CD8-positive, alpha-beta memory T cell (primary cell): Measurements from ENCODE around the gene TUBG1. TPM values are rescaled to one million over a fixed set of nuclear protein-coding genes. Genes with fewer than 3 reads are reported as not detected.

ENCODE experiments used
- CTCF ChIA-PET: fragments of 350-600 bp; sonication (Branson Sonifier 250); formaldehyde crosslinking; loops from one replicate; lab custom pipeline; 2021; ENCODE audit warnings: antibody characterized with exemption; lab: Charles Lee
- POLR2A ChIA-PET: fragments of 350-600 bp; sonication (Branson Sonifier 250); formaldehyde crosslinking; loops from one replicate; lab custom pipeline; 2021; ENCODE audit warnings: antibody characterized with exemption; lab: Charles Lee
- DNase-seq, 5 donors: peaks; one replicate each; pipeline versions ENCODE4 v3.0.0 to v3.0.0-alpha.2; 2020 to 2022; ENCODE audit warnings: mixed read lengths in 1 of 5
- H3K27ac ChIP-seq: one replicate; pipeline ENCODE4 v1.7.0; 2013; ENCODE audit warnings: low read depth, mild to moderate bottlenecking, low read length, moderate library complexity
- H3K27me3 ChIP-seq: 2 replicates; pipeline ENCODE4 v1.7.0; 2013; ENCODE audit warnings: low read length, mild to moderate bottlenecking; ENCODE audit not compliant: insufficient read depth, poor library complexity, severe bottlenecking
- H3K36me3 ChIP-seq: 2 replicates; pipeline ENCODE4 v1.7.0; 2013; ENCODE audit warnings: mild to moderate bottlenecking, low read length, moderate library complexity; ENCODE audit not compliant: insufficient read depth
- H3K4me1 ChIP-seq: 2 replicates; pipeline ENCODE4 v1.7.0; 2013; ENCODE audit warnings: mild to moderate bottlenecking, low read length, moderate library complexity; ENCODE audit not compliant: insufficient read depth
- H3K4me3 ChIP-seq: 2 replicates; pipeline ENCODE4 v1.7.0; 2013; ENCODE audit warnings: mild to moderate bottlenecking, low read length
- H3K9me3 ChIP-seq: 2 replicates; pipeline ENCODE4 v1.7.0; 2013; ENCODE audit warnings: mild to moderate bottlenecking, low read length
- H3K27ac Mint-ChIP-seq, 8 donors: one replicate each; pipeline ENCODE4 v1.8.0; 2020 to 2021; ENCODE audit warnings: mixed read lengths in 8 of 8, mild to moderate bottlenecking in 6 of 8, inconsistent platforms in 3 of 8, moderate library complexity in 3 of 8
- H3K27me3 Mint-ChIP-seq, 2 donors: one replicate each; pipeline ENCODE4 v1.8.0; 2020 to 2021; ENCODE audit warnings: mixed read lengths in 2 of 2, mild to moderate bottlenecking in 1 of 2, moderate library complexity in 1 of 2
- H3K36me3 Mint-ChIP-seq, 3 donors: one replicate each; pipeline ENCODE4 v1.8.0; 2020 to 2021; ENCODE audit warnings: mixed read lengths in 3 of 3, inconsistent platforms in 1 of 3, mild to moderate bottlenecking in 1 of 3
- H3K4me1 Mint-ChIP-seq, 3 donors: one replicate each; pipeline ENCODE4 v1.8.0; 2020 to 2021; ENCODE audit warnings: mixed read lengths in 3 of 3, inconsistent platforms in 1 of 3, mild to moderate bottlenecking in 1 of 3
- H3K4me3 Mint-ChIP-seq, 7 donors: one replicate each; pipeline ENCODE4 v1.8.0; 2020 to 2021; ENCODE audit warnings: mixed read lengths in 7 of 7, mild to moderate bottlenecking in 6 of 7, moderate library complexity in 4 of 7, inconsistent platforms in 2 of 7
- H3K9me3 Mint-ChIP-seq, 5 donors: one replicate each; pipeline ENCODE4 v1.8.0; 2020 to 2022; ENCODE audit warnings: mixed read lengths in 5 of 5, mild to moderate bottlenecking in 3 of 5, moderate library complexity in 2 of 5, inconsistent platforms in 1 of 5
- polyA plus RNA-seq: library from polyadenylated mRNA; unstranded; fragments of 300-500 nt; fragmentation: Illumina TruSeq; gene quantifications from one replicate; pipeline ENCODE4 v1.2.3, GENCODE V29; 2021
- total RNA-seq, 2 experiments: library from RNA; stranded (reverse); gene quantifications; one replicate each; pipeline ENCODE4 v1.2.3, GENCODE V29; 2021

The TUBG1 gene
- total and polyA plus RNA-seq, 3 experiments from 2014 or later: 11.1 to 119 (median 112) TPM

DNA sequence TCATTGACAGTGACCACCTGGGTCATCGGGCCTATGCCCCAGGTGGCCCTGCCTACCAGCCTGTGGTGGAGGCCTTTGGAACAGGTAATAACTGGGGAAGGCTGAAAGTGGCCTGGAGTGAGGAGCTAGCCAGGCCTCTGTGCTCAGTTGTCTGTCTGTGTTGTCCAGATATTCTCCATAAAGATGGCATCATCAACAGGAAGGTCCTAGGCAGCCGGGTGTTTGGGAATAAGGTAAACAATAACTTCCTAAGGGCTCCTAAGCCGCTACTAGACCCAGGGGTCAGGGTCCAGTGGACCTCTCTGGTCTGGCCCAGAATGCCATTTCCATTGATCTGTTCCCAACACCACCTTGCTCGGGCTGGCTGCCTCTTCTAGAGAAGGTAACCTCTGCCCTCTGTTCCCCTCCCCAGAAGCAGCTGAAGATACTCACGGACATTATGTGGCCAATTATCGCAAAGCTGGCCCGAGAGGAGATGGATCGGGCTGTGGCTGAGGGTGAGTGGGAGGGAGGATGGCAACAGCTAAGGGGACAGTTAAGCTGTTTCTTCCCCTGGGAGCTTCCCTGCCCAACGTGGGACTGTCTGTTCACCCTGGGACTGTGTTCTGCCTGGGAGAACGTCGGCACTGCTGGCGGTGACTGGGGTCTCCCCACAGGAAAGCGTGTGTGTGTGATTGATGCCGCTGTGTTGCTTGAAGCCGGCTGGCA, 44.5 kb upstream of the TUBG1 start:
- H3K36me3 Mint-ChIP-seq: peaks cover 0 to 56% (median 6%) of the 10 kb centered on the region in 3 donors
- POLR2A ChIA-PET: interaction anchor here (0.9 to 1.0 kb wide), 2 partner anchors 13 to 22 kb away, joined by 3 read pairs; no protein-coding TSS in a partner anchor
- H3K4me1 Mint-ChIP-seq: peaks cover 38 to 65% (median 47%) of the 10 kb centered on the region in 3 donors
- H3K4me3 Mint-ChIP-seq: peak overlapping the region in 6 of 7 donors; percentile 36 to 82 (median 60)
- Histone ChIP-seq H3K27ac (no peak overlapping the region), H3K36me3 (peaks cover 20% of the 10 kb centered on the region), H3K27me3 (no peaks in the 10 kb centered on the region), H3K9me3 (no peaks in the 10 kb centered on the region), H3K4me3 (no peak overlapping the region), H3K4me1 (peaks cover 52% of the 10 kb centered on the region)
- H3K27ac Mint-ChIP-seq: peak overlapping the region in 5 of 8 donors; percentile 12 to 98 (median 68)
- no peaks in the 10 kb centered on the region for H3K27me3 Mint-ChIP-seq
- DNase-seq: no peak
- CTCF ChIA-PET: interaction anchor here (1.3 to 2.8 kb wide), 4 partner anchors 10 to 33 kb away, joined by 3 to 18 read pairs (median 8); partner anchors contain the start of gene PSMC3IP
- H3K9me3 Mint-ChIP-seq: no peaks in the 10 kb centered on the region

DNA sequence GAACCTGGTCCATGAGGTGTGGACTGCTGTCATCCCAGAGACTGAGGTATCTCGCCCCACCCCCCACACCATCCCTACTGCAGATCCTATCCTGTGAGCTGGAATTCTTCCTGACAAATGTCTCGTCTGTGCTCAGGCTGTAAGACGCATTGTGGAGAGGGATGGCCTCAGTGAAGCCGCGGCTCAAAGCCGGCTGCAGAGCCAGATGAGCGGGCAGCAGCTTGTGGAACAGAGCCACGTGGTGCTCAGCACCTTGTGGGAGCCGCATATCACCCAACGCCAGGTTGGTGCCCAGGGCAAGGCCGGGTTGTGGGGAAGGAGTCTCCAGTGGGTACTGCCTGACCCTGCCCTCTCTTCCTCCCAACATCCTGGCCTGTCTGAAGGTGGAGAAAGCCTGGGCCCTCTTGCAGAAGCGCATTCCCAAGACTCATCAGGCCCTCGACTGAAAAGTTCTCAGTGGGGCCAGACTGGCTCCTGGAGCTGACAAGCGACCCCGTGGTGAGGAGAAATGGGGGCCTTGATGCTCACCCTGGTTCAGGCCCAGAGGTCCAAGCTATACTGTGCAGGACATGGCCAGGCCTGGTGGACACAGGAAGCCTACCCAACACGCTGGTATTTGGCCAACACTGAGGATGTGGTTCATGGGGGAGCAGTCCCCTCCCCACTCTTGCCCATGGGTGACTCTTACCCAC, 43.8 kb upstream of the TUBG1 start:
- H3K4me3 ChIP-seq: no peak overlapping the region
- peaks cover 37 to 62% (median 45%) of the 10 kb centered on the region in 3 donors for H3K4me1 Mint-ChIP-seq
- peak overlapping the region in 5 of 7 donors; percentile 36 to 96 (median 94) for H3K4me3 Mint-ChIP-seq
- ChIA-PET POLR2A (interaction anchor here (1.4 to 2.5 kb wide), 2 partner anchors 11 to 12 kb away, joined by 4 to 12 read pairs; partner anchors contain the start of gene PSMC3IP), CTCF (interaction anchor here (2.4 to 2.9 kb wide), 4 partner anchors 11 to 17 kb away, joined by 6 to 23 read pairs (median 14); partner anchors contain the start of gene PSMC3IP)
- peak overlapping the region in 7 of 8 donors; percentile 81 to 98 (median 95) for H3K27ac Mint-ChIP-seq
- no peaks in the 10 kb centered on the region for H3K9me3 Mint-ChIP-seq
- H3K4me1 ChIP-seq: peaks cover 52% of the 10 kb centered on the region
- peaks cover 0 to 62% (median 6%) of the 10 kb centered on the region in 3 donors for H3K36me3 Mint-ChIP-seq
- DNase-seq: no peak
- no peaks in the 10 kb centered on the region for H3K27me3 ChIP-seq
- peaks cover 24% of the 10 kb centered on the region for H3K36me3 ChIP-seq
- no peaks in the 10 kb centered on the region for H3K9me3 ChIP-seq
- H3K27ac ChIP-seq: peak overlapping the region; percentile 66
- H3K27me3 Mint-ChIP-seq: no peaks in the 10 kb centered on the region

DNA sequence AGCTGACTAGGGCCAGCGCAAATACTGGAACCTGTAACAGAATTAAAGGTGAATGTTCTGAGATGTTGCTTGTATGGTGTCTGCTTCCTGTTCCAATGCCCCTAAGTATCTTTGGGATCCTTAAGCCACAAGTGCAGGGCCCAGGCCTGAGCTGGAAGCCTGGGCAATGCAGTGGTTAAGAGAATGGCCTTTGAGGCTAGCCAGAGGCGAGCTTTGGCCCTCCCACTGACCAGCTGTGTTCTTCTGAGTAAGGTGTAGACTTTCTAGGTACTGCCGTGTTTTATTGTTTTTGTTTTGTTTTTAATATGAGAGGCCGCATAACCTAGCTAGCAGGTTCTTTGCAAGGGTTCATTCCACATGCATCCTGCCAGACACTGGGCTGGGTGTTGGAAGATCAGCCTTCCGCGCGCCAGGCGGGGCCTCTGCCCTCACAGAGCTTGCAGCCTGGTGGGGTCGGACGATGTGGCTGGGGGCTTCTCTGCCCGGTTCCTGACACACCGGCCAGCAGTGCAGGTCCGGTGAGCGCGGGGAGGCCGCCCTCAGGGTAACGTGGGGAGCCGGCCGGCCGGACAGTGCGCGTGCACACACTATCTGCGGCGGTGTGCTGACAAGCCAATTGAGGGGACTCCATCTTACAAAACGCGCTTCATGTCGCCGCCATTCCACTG, 43.1 kb upstream of the TUBG1 start:
- Mint-ChIP-seq H3K4me3 (peak overlapping the region; percentile 93 to 96 (median 95)), H3K36me3 (peaks cover 0 to 68% (median 9%) of the 10 kb centered on the region in 3 donors), H3K4me1 (peaks cover 36 to 60% (median 44%) of the 10 kb centered on the region in 3 donors), H3K9me3 (no peaks in the 10 kb centered on the region), H3K27me3 (no peaks in the 10 kb centered on the region), H3K27ac (peak overlapping the region; percentile 88 to 97 (median 94))
- no peaks in the 10 kb centered on the region for H3K9me3 ChIP-seq
- DNase-seq: no peak
- H3K4me3 ChIP-seq: peak overlapping the region; percentile 78
- H3K27ac ChIP-seq: peak overlapping the region; percentile 66
- CTCF ChIA-PET: interaction anchor here (2.9 kb wide), 1 partner anchor 12 kb away, joined by 23 read pairs; the partner anchor contains the start of gene PSMC3IP
- POLR2A ChIA-PET: interaction anchor here (0.6 to 2.5 kb wide), 3 partner anchors 11 to 124 kb away, joined by 3 to 12 read pairs (median 4); partner anchors contain the start of gene PSMC3IP
- H3K4me1 ChIP-seq: peaks cover 51% of the 10 kb centered on the region
- no peaks in the 10 kb centered on the region for H3K27me3 ChIP-seq
- peaks cover 25% of the 10 kb centered on the region for H3K36me3 ChIP-seq

DNA sequence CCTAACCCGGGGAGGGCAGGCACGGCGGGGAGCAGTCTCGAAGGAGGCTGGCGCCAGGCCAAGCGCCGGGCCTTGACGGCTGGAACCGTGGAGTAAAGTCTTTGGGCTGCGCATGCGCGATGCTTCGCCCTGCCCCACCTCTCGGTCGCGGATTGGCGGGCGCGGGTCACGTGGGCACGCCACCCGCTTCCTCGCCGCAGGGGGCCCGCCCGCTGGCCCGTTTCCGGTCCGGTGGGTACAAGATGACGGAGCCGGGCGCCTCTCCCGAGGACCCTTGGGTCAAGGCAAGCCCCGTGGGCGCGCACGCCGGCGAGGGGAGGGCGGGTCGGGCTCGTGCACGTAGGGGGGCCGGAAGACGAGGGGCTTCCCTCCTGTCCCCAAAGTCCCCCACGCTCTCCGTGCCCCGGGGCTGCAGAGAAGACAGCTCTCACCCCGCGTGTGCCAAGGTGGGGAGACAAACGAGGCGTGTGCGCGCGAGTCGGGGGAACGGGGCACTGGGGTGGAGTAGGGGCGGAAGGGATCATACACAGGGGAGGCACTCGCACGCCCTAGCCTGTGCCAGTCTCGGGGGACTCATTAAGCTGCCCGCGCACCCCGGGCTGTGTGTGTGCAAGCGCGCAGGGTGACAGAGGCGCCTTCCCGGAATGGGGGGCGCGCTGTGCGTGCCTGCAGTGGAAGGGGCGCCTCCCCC, 42.5 kb upstream of the TUBG1 start, which contains the start of gene MLX:
Gene MLX, plus strand, starts transcription at position 218 of the 691 bp plus-strand sequence. Its CDS starts 25 bp downstream, at position 243.
- Mint-ChIP-seq H3K9me3 (no peaks in the 10 kb centered on the region), H3K27ac (peak within 1 kb of the TSS; percentile 88 to 97 (median 94)), H3K4me1 (peaks cover 31 to 53% (median 37%) of the 10 kb centered on the region in 3 donors), H3K27me3 (no peaks in the 10 kb centered on the region), H3K4me3 (peak within 1 kb of the TSS; percentile 93 to 96 (median 95)), H3K36me3 (peaks cover 0 to 75% (median 13%) of the 10 kb centered on the region in 3 donors)
- Histone ChIP-seq H3K9me3 (no peaks in the 10 kb centered on the region), H3K27me3 (no peaks in the 10 kb centered on the region), H3K27ac (peak within 1 kb of the TSS; percentile 66), H3K4me3 (peak within 1 kb of the TSS; percentile 78), H3K4me1 (peaks cover 46% of the 10 kb centered on the region), H3K36me3 (peaks cover 32% of the 10 kb centered on the region)
- CTCF ChIA-PET: interaction anchor here (0.6 to 2.9 kb wide), 6 partner anchors 9 to 42 kb away, joined by 3 to 23 read pairs (median 3); partner anchors contain the start of genes PSMC3IP, RETREG3 and TUBG1
- POLR2A ChIA-PET: interaction anchor here (0.5 to 2.5 kb wide), 8 partner anchors 11 to 431 kb away, joined by 3 to 12 read pairs (median 3); partner anchors contain the start of genes NAGLU, PSMC3IP and RPL27
- peak; percentile 89 to 95 (median 91) for DNase-seq

DNA sequence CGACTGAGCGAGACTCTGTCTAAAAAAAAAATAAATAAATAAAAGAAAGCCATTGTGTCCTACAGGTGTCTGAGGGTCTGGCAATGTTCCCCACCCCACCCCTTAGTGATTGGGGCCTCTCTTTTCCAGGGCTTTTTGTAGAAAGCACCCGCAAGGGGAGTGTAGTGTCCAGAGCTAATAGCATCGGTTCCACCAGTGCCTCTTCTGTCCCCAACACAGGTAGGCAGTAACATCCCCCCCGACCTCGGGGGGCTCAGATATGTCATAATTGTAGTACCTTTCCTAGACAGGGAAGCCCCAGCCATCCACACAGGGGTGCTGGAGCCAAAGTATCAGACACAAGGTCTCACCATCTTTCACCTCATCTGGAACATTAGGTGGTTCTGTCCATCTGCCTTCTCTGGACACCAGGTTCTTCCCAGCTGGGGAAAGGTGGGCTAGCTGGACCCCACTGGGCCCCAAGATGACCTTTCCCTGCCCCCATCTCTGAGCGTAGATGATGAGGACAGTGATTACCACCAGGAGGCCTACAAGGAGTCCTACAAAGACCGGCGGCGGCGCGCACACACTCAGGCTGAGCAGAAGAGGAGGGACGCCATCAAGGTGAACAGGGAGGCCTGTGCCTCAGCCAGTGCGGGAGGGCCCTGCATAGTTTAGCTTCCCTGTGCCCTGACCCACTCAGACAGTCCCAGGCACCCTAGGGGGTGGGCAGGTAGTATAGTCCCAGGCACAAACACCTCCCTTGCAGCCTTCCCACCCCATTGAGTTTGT, 41.0 kb upstream of the TUBG1 start:
- Histone ChIP-seq H3K27ac (no peak overlapping the region), H3K9me3 (no peaks in the 10 kb centered on the region), H3K4me3 (no peak overlapping the region), H3K4me1 (peaks cover 34% of the 10 kb centered on the region), H3K27me3 (no peaks in the 10 kb centered on the region), H3K36me3 (peaks cover 46% of the 10 kb centered on the region)
- DNase-seq: no peak
- H3K27me3 Mint-ChIP-seq: no peaks in the 10 kb centered on the region
- ChIA-PET POLR2A (interaction anchor here (2.5 kb wide), 1 partner anchor 9 kb away, joined by 12 read pairs; the partner anchor contains the start of gene PSMC3IP), CTCF (interaction anchor here (1.4 to 2.9 kb wide), 3 partner anchors 9 to 21 kb away, joined by 3 to 23 read pairs (median 12); partner anchors contain the start of gene PSMC3IP)
- peak overlapping the region in 7 of 8 donors; percentile 24 to 92 (median 62) for H3K27ac Mint-ChIP-seq
- no peaks in the 10 kb centered on the region for H3K9me3 Mint-ChIP-seq
- peak overlapping the region in 5 of 7 donors; percentile 54 to 96 (median 64) for H3K4me3 Mint-ChIP-seq
- H3K36me3 Mint-ChIP-seq: peaks cover 0 to 82% (median 17%) of the 10 kb centered on the region in 3 donors
- peaks cover 23 to 44% (median 25%) of the 10 kb centered on the region in 3 donors for H3K4me1 Mint-ChIP-seq

DNA sequence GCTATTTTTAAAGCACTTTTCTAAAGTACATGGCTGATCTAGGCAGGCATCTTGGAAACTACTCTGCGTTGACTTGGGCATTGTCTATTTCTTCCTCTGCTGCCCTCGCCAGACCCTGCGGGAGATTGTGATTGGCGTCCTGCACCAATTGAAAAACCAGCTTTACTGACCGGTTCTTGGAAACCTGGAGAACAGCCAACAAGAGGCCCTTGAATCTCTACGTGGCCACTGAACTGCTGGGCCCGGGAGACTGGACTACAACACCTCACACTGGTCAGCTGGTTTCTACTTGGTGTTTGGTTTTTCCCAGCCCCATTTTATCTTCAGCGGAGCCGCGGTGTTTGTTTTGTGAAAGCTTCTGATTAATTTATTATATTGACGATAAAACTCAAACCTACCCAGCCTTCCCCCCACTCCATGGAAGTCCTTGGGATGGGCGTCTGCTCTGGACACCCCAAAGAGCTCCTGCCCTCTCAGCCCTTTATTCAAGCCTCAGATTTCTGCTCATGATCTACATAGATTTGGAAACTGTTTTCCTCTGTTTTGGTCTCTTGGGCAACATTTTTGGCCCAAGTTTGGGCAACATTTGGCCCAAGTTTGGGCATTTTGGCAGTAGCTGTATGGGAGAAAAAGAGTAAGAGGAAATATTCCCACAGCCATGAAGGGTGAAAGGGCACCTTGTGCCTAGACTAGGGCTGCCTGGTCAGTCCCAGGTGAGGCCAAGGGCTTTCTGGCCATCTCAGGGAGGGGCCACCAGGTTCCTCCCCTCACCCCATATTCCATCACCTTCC, 37.9 kb upstream of the TUBG1 start:
- CTCF ChIA-PET: no interaction called here
- no peak for DNase-seq
- H3K4me3 ChIP-seq: no peak overlapping the region
- POLR2A ChIA-PET: no interaction called here
- peaks cover 0 to 73% (median 18%) of the 10 kb centered on the region in 3 donors for H3K36me3 Mint-ChIP-seq
- H3K4me1 Mint-ChIP-seq: peaks cover 22 to 34% (median 24%) of the 10 kb centered on the region in 3 donors
- no peaks in the 10 kb centered on the region for H3K27me3 Mint-ChIP-seq
- H3K27ac ChIP-seq: no peak overlapping the region
- H3K9me3 Mint-ChIP-seq: no peaks in the 10 kb centered on the region
- no peaks in the 10 kb centered on the region for H3K27me3 ChIP-seq
- H3K36me3 ChIP-seq: peaks cover 53% of the 10 kb centered on the region
- H3K27ac Mint-ChIP-seq: peak overlapping the region in 1 of 8 donors; percentile 50
- no peaks in the 10 kb centered on the region for H3K9me3 ChIP-seq
- peaks cover 19% of the 10 kb centered on the region for H3K4me1 ChIP-seq
- H3K4me3 Mint-ChIP-seq: no peak overlapping the region
